SK-N-MC (cell line): ENCODE results near the gene BAMBI.
A peak's percentile ranks its signal among the peaks of the same experiment; 100 is the strongest.

Experiments
- DNase-seq: peaks from one replicate; pipeline ENCODE4 v3.0.0-alpha.2; 2011; ENCODE audit warnings: low read depth, low spot score
- H3K27ac ChIP-seq: fragments of 200-600 bp; sonication (generic); 2 replicates; pipeline ENCODE4 v1.5.1; 2016; ENCODE audit warnings: mixed run types
- H3K36me3 ChIP-seq: fragments of 200-600 bp; sonication (generic); 2 replicates; pipeline ENCODE4 v1.6.1; 2017; ENCODE audit warnings: antibody characterized with exemption, low read length, mixed read lengths; ENCODE audit not compliant: insufficient read depth
- H3K4me3 ChIP-seq: fragments of 200-600 bp; sonication (generic); 2 replicates; pipeline ENCODE4 v1.5.1; 2016
- H3K9ac ChIP-seq: fragments of 200-600 bp; sonication (generic); 2 replicates; pipeline ENCODE4 v1.8.0; 2017; ENCODE audit warnings: mixed run types, mixed read lengths; ENCODE audit not compliant: insufficient read length
- H3K9me3 ChIP-seq: fragments of 200-600 bp; sonication (generic); 2 replicates; pipeline ENCODE4 v1.6.1; 2017; ENCODE audit warnings: low read depth, mild to moderate bottlenecking, antibody characterized with exemption, low read length, moderate library complexity, mixed read lengths
- EZH2 ChIP-seq: fragments of 200-600 bp; sonication (generic); IDR thresholded peaks from one replicate; pipeline ENCODE4 v1.6.1; 2017; ENCODE audit warnings: antibody characterized with exemption
- FOXP2 ChIP-seq: optimal IDR thresholded peaks from 2 replicates; pipeline ENCODE3; 2011; ENCODE audit warnings: mild to moderate bottlenecking, moderate library complexity; ENCODE audit not compliant: insufficient read depth; ENCODE audit errors: extremely low read length, control extremely low read depth
- POLR2AphosphoS5 ChIP-seq: IDR thresholded peaks from 2 replicates; pipeline ENCODE4 v1.6.1; 2012; ENCODE audit warnings: mild to moderate bottlenecking, low read depth, low read length, borderline replicate concordance

BAMBI gene, protein sequence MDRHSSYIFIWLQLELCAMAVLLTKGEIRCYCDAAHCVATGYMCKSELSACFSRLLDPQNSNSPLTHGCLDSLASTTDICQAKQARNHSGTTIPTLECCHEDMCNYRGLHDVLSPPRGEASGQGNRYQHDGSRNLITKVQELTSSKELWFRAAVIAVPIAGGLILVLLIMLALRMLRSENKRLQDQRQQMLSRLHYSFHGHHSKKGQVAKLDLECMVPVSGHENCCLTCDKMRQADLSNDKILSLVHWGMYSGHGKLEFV

DNA sequence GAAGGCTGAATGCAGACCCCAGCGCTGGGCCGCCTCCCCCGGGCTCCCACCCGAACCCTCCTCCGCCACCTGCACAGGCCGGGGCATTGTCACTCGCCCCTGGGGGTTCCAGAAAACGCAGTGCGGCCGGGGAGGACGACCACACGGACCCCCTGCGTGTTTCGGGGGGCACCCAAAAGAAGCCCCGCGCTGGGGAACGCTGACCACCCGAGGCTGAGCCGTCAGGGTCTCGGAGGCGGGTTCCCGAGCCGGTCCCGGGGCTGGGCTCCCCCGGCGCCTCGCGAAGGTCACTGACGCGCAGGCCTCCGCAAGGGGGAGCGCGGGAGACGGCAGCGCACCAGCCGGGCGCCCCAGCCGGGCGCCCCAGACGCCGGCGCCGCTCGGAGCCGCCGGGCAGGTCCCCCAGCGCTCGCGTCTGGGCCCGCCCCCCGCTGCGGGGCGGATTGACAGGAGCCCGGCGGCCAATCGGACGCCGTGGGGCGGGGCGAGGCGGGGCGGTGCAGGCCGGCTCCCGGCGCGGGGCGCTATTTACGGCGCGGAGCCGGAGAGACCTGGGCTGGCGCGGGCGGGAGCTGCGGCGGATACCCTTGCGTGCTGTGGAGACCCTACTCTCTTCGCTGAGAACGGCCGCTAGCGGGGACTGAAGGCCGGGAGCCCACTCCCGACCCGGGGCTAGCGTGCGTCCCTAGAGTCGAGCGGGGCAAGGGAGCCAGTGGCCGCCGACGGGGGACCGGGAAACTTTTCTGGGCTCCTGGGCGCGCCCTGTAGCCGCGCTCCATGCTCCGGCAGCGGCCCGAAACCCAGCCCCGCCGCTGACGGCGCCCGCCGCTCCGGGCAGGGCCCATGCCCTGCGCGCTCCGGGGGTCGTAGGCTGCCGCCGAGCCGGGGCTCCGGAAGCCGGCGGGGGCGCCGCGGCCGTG lies at the start of gene BAMBI:
Gene BAMBI (plus strand): TSS at position 554 of the 920 bp plus-strand sequence. CDS start 377 bp downstream, outside the sequence.
- Histone ChIP-seq H3K36me3 (peaks cover 16% of the 10 kb centered on the region), H3K4me3 (peak within 1 kb of the TSS; percentile 89), H3K9ac (peak within 1 kb of the TSS; percentile 73), H3K27ac (no peak within 1 kb of the TSS), H3K9me3 (no peaks in the 10 kb centered on the region)
- TF ChIP-seq EZH2 = no peak
- peak; percentile 90 for TF ChIP-seq POLR2AphosphoS5
- TF ChIP-seq FOXP2 = no peak
- DNase-seq = no peak

DNA sequence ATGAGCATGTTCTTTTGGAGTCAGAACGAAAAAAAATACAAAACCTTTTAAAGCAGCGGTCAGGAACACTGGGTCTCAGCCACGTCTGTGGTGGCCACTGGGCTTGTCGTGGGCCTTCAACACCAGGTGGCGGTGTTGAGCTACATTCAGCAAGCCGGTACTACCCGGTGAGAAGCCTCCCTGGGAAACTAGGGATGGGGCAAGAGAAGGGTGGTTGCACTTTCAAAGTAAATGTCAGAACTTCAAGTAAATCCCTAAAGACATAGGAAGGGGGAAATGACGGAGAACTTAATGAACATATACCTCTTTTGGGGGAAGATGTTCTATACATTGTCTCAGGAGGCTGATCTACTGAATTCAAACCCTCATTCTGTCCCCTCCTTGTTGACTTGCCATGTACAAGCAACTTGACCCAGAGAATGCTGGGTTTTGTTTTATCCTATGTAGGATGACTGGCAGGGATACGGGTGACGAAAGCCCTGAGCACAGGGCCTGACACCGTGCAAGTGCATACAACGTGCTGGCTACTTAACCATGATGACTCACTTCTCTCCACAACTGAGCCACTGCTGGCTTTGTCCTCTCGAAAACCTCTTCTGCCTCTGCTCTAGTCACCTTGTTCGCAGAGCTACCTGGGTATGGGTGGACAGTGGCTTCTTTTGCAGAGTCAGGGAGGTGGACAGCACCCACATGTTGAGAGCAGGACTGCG lies 49.0 kb upstream of the BAMBI start:
- no peaks in the 10 kb centered on the region for H3K9me3 ChIP-seq
- no peak overlapping the region for H3K9ac ChIP-seq
- no peaks in the 10 kb centered on the region for H3K36me3 ChIP-seq
- peak; percentile 6 for DNase-seq
- no peak overlapping the region for H3K27ac ChIP-seq
- H3K4me3 ChIP-seq = no peak overlapping the region
- no peak for TF ChIP-seq POLR2AphosphoS5
- no peak for TF ChIP-seq FOXP2
- no peak for TF ChIP-seq EZH2

DNA sequence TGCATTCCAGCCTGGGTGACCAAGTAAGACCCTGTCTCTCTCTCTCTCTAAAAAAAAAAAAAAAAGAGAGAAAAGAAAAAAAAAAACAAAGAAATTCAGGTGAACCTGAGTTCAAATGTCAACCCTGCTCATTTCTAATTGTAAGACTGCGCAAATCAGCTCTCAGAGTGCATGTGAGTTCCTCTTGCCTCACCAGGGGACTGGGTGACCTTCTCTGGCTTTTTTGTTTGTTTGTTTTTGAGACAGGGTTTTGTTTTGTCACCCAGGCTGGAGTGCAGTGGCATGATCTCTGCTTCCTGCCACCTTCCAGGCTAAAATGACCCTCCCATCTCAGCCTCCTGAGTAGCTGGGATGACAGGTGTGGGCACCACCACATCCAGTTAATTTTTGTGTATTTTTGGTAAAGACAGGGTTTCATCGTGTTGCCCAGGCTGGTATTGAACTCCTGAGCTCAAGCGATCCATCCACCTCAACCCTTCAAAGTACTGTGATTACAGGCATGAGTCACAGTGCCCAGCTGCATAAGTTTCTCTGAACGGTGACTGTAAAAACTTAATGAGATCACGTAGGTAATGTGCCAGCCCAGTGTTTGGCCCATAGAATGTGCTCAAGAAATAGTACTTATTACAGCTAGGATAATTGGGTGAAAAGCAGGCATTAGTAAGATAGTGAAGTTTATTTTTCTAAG lies 45.3 kb upstream of the BAMBI start:
- no peak overlapping the region for H3K4me3 ChIP-seq
- H3K9me3 ChIP-seq = no peaks in the 10 kb centered on the region
- TF ChIP-seq EZH2 (no peak), FOXP2 (no peak), POLR2AphosphoS5 (no peak)
- H3K36me3 ChIP-seq = no peaks in the 10 kb centered on the region
- no peak overlapping the region for H3K9ac ChIP-seq
- no peak overlapping the region for H3K27ac ChIP-seq
- no peak for DNase-seq

DNA sequence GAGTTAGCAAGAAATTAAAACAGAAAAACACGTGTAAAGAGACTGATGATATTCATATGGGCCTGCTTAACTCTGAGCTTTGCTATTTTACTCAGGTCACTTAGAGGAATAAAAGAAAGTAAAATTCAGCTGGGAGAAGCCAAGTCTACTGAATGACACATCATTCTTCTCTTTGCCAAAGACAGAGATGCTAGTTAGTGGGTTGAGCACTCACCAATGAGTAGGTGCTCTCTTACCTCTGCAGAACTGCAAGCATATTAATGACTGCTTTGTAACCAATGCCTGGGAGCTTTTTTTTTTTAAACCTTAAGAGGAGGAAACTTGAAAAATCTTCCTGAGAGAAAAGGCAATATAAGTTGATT lies 44.8 kb upstream of the BAMBI start:
- no peak for DNase-seq

DNA sequence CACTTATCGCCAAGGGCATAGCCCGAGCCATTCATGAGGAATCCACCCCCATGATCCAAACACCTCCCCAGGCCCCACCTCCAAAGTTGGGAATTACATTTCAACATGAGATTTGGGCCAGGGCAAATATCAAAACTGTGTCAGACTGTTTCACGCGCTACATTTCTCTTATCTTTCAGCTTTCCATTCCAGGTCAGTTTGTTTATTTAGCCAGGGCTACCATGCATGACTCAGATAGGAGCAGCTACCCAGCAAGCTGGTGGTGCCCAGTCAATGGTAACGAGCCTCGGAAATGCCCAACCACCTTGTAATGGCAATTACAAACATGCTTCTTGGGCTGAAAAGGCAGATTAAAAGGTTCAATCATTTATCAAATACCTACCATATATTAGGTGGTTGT lies 43.6 kb upstream of the BAMBI start:
- TF ChIP-seq EZH2 (no peak), POLR2AphosphoS5 (no peak), FOXP2 (no peak)
- Histone ChIP-seq H3K4me3 (no peak overlapping the region), H3K27ac (no peak overlapping the region), H3K9me3 (no peaks in the 10 kb centered on the region), H3K36me3 (no peaks in the 10 kb centered on the region), H3K9ac (no peak overlapping the region)
- DNase-seq = no peak

More for the DNA sequence above, 44.8 kb upstream of the BAMBI start:
- H3K9me3 ChIP-seq = no peaks in the 10 kb centered on the region
- TF ChIP-seq FOXP2 (no peak), POLR2AphosphoS5 (no peak), EZH2 (no peak)
- H3K36me3 ChIP-seq = no peaks in the 10 kb centered on the region
- H3K4me3 ChIP-seq = no peak overlapping the region
- H3K9ac ChIP-seq = no peak overlapping the region
- H3K27ac ChIP-seq = no peak overlapping the region

DNA sequence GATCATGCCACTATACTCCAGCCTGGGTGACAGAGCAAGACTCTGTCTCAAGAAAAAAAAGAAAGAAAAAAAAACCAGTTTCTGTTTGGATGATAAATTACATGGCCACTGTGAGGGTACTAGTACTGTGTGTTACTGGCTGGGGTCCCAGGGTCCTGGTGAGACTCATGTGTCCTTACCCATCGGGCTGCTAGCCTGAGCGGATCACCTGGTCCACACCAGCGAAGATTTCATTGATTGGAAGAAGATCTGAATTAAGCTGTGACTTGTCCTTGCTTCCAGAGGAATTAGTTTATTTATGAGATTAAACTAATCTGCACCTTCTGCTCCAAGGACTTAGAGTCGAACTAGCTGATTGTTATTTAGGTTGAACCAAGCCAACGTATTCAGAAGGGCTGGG lies 40.0 kb upstream of the BAMBI start:
- Histone ChIP-seq H3K36me3 (no peaks in the 10 kb centered on the region), H3K4me3 (no peak overlapping the region), H3K9ac (no peak overlapping the region), H3K9me3 (no peaks in the 10 kb centered on the region), H3K27ac (no peak overlapping the region)
- no peak for DNase-seq
- TF ChIP-seq EZH2 (no peak), POLR2AphosphoS5 (no peak), FOXP2 (no peak)

DNA sequence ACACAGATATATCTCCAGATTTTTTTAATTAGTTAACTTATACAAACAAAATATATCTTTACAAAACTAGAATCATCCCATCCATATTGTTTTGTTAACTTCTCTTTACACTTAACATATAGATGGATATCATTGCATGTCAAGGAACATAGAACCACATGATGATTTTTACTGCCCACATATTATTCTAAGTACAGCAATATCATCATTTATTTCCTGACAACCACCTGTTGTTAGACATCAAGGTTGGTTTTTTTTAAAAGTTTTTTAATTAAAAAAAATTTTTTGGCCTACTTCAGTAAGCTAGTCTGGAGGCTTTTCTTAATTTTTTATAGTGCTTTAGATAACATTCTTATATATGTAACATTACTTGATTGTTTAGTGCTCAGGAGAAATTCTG lies 38.9 kb upstream of the BAMBI start:
- Histone ChIP-seq H3K4me3 (no peak overlapping the region), H3K27ac (no peak overlapping the region), H3K36me3 (no peaks in the 10 kb centered on the region), H3K9ac (no peak overlapping the region), H3K9me3 (no peaks in the 10 kb centered on the region)
- no peak for DNase-seq
- no peak for TF ChIP-seq POLR2AphosphoS5
- TF ChIP-seq FOXP2 = no peak
- TF ChIP-seq EZH2 = no peak

DNA sequence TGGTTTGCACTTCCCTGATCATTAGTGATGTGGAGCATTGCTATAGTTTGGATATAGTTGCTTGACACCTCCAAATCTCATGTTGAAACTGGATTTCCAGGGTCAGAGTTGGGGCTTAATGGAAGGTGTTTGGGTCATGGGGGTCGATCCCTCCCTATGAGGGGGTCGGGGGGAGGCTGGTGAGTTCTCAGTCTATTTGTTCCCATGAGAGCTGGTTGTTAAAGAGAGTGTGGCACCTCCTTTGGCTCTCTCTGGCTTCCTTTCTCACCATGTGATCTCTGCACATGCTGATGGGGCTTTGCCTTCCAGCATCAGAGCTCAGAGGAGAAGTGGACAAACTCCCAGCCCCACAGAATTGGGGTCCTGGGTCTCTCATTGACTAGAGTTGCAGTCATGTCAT lies 36.8 kb upstream of the BAMBI start:
- TF ChIP-seq EZH2 = no peak
- no peak for TF ChIP-seq FOXP2
- no peak for TF ChIP-seq POLR2AphosphoS5
- H3K27ac ChIP-seq = no peak overlapping the region
- H3K9ac ChIP-seq = no peak overlapping the region
- H3K4me3 ChIP-seq = no peak overlapping the region
- DNase-seq = no peak
- H3K36me3 ChIP-seq = no peaks in the 10 kb centered on the region
- H3K9me3 ChIP-seq = no peaks in the 10 kb centered on the region
